Karpas-422 (cell line): ENCODE data around the gene LGALS3BP. TPM values are rescaled to one million over a fixed set of nuclear protein-coding genes. Genes with fewer than 3 reads are reported as not detected.

ENCODE experiments used
- DNase-seq: peaks from one replicate; pipeline ENCODE4 v3.0.0-alpha.2; 2015
- H2AFZ ChIP-seq: fragments of 200-600 bp; sonication (generic); 2 replicates; pipeline ENCODE4 v1.6.1; 2014; ENCODE audit warnings: antibody characterized with exemption, low read length, mixed read lengths
- H3K27ac ChIP-seq: fragments of 200-600 bp; sonication (generic); 2 replicates; pipeline ENCODE4 v1.5.1; 2014; ENCODE audit warnings: mild to moderate bottlenecking, low read length, moderate library complexity
- H3K27me3 ChIP-seq: fragments of 200-600 bp; sonication (generic); 2 replicates; pipeline ENCODE4 v1.6.1; 2014; ENCODE audit warnings: low read length, mixed read lengths
- H3K36me3 ChIP-seq: fragments of 200-600 bp; sonication (generic); 2 replicates; pipeline ENCODE4 v1.6.1; 2014; ENCODE audit warnings: low read length, mixed read lengths; ENCODE audit not compliant: insufficient read depth
- H3K4me1 ChIP-seq: fragments of 200-600 bp; sonication (generic); 2 replicates; pipeline ENCODE4 v1.6.1; 2014; ENCODE audit warnings: mild to moderate bottlenecking, low read length, mixed read lengths
- H3K4me2 ChIP-seq: fragments of 200-600 bp; sonication (generic); 2 replicates; pipeline ENCODE4 v1.6.1; 2014; ENCODE audit warnings: low read length, low read depth, mild to moderate bottlenecking; ENCODE audit not compliant: poor library complexity, severe bottlenecking
- H3K4me3 ChIP-seq: fragments of 200-600 bp; sonication (generic); 2 replicates; pipeline ENCODE4 v1.5.1; 2014; ENCODE audit warnings: mild to moderate bottlenecking, antibody characterized with exemption, low read length, mixed read lengths
- H3K79me2 ChIP-seq: fragments of 200-600 bp; sonication (generic); 2 replicates; pipeline ENCODE4 v1.6.1; 2014; ENCODE audit warnings: mild to moderate bottlenecking, low read length, mixed read lengths
- H3K9ac ChIP-seq: fragments of 200-600 bp; sonication (generic); 2 replicates; pipeline ENCODE4 v1.6.0; 2014; ENCODE audit warnings: low read length
- H3K9me2 ChIP-seq: fragments of 200-600 bp; sonication (generic), shearing (Covaris generic); replicated peaks from 2 replicates; pipeline ENCODE4 v1.6.0; 2014; ENCODE audit warnings: mild to moderate bottlenecking, low read length, moderate library complexity; ENCODE audit not compliant: insufficient read depth
- H3K9me3 ChIP-seq: fragments of 300-700, 200-600 bp; sonication (generic); 2 replicates; pipeline ENCODE4 v1.6.1; 2014; ENCODE audit warnings: low read length, mixed read lengths
- H4K20me1 ChIP-seq: fragments of 200-600 bp; sonication (generic); 2 replicates; pipeline ENCODE4 v1.6.1; 2014; ENCODE audit warnings: mild to moderate bottlenecking, antibody characterized with exemption, low read length, low read depth; ENCODE audit not compliant: insufficient read depth
- total RNA-seq: library from RNA; depleted of rRNA; stranded (reverse); fragments of >200 nt; shearing (Covaris generic); gene quantifications from 2 replicates; pipeline ENCODE4 v1.2.3, GENCODE V29; 2014; ENCODE audit warnings: low replicate concordance

LGALS3BP gene
- total RNA-seq, 1 experiment from 2014 or later, result 23.7 TPM

DNA sequence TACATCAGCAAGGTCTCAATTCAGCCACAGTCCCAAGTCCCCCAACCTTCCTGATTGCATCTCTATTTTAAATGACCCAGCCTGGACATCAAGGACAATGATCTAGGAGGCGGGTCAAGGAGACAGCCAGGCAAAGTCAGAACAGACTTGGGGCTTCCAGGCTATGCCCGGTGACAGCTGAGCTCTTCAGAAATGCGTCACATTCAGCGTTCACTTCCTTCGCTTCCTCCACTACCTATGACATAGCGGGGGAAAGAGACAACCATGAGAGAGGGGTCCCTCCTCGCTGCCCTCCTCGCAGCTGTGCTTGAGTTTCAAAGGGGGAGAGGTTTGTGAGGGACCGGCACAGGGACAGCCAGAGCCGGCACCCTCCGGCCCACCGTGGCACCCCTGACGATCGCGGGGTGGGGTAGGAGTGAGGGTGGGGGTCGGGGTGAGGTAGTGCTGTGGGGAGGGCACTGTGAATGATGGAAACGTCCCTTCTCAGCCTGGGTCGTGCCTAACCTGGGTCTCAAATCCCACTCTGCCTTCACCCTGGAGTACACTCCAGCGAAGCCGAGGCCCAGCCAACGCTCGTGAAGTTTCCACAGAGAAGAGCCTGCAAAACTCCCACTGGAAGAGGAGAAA, 12.3 kb upstream of the LGALS3BP start:
- Histone ChIP-seq H3K4me3 (no peak overlapping the region), H2AFZ (no peak overlapping the region), H3K9ac (no peak overlapping the region), H3K9me3 (no peaks in the 10 kb centered on the region), H3K79me2 (peaks cover 6% of the 10 kb centered on the region), H4K20me1 (peaks cover 21% of the 10 kb centered on the region), H3K36me3 (peaks cover 23% of the 10 kb centered on the region), H3K4me1 (no peaks in the 10 kb centered on the region), H3K9me2 (no peaks in the 10 kb centered on the region), H3K4me2 (no peak overlapping the region), H3K27ac (no peak overlapping the region), H3K27me3 (no peaks in the 10 kb centered on the region)
- DNase-seq, result no peak

DNA sequence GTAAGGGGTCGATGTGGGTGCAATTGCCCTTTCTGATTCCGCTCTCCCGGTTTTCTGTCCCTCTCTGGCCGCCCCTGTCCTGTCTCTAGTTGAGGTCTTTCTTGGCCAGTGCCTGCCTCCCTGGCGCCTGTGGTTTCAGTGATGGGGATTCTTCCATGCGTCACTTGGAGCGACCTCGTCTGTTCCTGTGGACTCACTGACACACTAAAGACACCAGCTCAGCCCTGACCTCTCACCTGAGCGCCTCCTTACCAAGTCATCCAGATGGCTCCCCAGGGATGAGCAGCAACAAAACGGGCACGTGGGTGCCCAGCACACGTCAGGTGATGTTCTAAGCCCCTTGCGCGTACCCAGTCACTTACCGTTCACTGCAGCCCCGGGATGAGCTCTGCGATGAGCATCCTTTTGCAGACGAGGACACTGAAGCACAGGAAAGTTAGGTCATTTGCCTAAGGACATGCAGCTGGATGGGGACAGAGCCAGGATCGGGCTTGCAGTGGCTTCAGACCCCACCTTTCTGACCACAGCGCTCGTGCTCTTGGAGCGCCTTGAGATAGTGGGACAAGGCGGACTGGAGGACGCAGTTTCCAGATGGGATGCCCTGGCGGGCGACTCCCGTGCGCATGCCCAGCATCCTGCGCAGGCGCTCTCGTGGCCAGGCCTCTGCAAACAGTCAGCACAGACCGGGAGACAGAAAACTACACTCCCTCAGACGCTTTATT, 11.5 kb upstream of the LGALS3BP start:
- Histone ChIP-seq H4K20me1 (peaks cover 14% of the 10 kb centered on the region), H3K36me3 (peaks cover 23% of the 10 kb centered on the region), H3K4me1 (peaks cover 3% of the 10 kb centered on the region; the same call in 1 of the 2 replicates), H3K27me3 (no peaks in the 10 kb centered on the region), H3K4me2 (no peak overlapping the region), H3K79me2 (peaks cover 6% of the 10 kb centered on the region), H3K4me3 (no peak overlapping the region), H3K9me2 (no peaks in the 10 kb centered on the region), H3K9me3 (no peaks in the 10 kb centered on the region), H2AFZ (no peak overlapping the region), H3K9ac (no peak overlapping the region), H3K27ac (no peak overlapping the region)
- no peak for DNase-seq

DNA sequence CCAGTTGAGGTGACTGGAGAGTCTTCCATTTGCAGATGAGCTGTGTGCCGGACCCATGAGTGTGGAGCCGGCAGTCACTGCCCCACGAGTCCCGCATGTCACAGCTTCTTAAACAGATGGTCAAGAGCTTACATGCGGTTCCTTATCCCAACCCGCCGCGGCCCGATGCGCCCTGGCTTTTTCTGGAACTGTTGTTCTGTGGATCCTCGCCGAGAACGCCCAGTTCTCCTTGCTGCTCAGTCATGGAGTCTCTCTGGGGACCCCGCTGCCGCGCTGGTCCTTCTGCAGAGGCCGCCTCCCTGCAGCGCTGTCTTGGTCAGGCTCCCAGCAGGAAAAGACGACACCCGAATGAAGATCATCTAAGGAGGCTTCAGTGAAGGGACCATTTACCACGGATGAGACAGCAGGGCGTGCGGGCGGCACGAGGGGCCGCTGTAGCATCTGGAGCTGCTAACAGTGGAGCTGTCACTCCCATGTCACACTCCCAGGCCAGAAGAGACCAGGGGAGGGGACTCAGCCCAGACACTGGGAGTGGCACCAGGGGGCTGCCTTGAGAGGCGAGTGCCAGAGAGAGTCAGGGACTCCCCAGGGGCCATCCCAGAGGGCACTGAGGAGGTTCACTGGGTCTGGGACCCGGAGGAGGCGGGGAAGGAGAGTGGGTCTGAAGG, 10.8 kb upstream of the LGALS3BP start:
- H3K27me3 ChIP-seq, result no peaks in the 10 kb centered on the region
- peaks cover 12% of the 10 kb centered on the region for H4K20me1 ChIP-seq
- peaks cover 6% of the 10 kb centered on the region for H3K79me2 ChIP-seq
- H3K9me2 ChIP-seq, result no peaks in the 10 kb centered on the region
- no peak overlapping the region for H2AFZ ChIP-seq
- DNase-seq, result no peak
- no peak overlapping the region for H3K4me2 ChIP-seq
- no peaks in the 10 kb centered on the region for H3K9me3 ChIP-seq
- no peak overlapping the region for H3K27ac ChIP-seq
- peaks cover 9% of the 10 kb centered on the region; the same call in 1 of the 2 replicates for H3K4me1 ChIP-seq
- no peak overlapping the region for H3K4me3 ChIP-seq
- H3K9ac ChIP-seq, result no peak overlapping the region
- H3K36me3 ChIP-seq, result peaks cover 23% of the 10 kb centered on the region

DNA sequence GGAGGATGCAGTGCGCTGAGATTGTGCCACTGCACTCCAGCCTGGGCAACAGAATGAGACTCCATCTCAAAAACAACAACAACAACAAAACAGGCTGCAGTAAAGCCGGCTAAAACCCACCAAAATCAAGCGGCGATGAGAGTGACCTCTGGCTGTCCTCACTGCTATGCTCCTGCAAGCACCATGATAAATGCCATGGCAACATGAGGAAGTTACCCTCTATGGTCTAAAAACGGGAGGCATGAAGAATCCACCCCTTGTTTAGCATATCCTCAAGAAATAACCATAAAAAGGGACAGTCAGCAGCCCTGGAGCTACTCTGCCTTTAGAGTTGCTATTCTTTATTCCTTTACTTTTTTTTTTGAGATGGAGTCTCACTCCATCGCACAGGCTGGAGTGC, 8.4 kb upstream of the LGALS3BP start:
- Histone ChIP-seq H3K4me3 (no peak overlapping the region), H3K4me2 (no peak overlapping the region), H3K4me1 (peaks cover 9% of the 10 kb centered on the region; the same call in 1 of the 2 replicates), H3K9me3 (no peaks in the 10 kb centered on the region), H3K9ac (no peak overlapping the region), H3K9me2 (no peaks in the 10 kb centered on the region), H3K27ac (no peak overlapping the region), H3K79me2 (peaks cover 6% of the 10 kb centered on the region), H2AFZ (no peak overlapping the region), H4K20me1 (peaks cover 8% of the 10 kb centered on the region), H3K27me3 (no peaks in the 10 kb centered on the region), H3K36me3 (peaks cover 23% of the 10 kb centered on the region)
- DNase-seq, result no peak

DNA sequence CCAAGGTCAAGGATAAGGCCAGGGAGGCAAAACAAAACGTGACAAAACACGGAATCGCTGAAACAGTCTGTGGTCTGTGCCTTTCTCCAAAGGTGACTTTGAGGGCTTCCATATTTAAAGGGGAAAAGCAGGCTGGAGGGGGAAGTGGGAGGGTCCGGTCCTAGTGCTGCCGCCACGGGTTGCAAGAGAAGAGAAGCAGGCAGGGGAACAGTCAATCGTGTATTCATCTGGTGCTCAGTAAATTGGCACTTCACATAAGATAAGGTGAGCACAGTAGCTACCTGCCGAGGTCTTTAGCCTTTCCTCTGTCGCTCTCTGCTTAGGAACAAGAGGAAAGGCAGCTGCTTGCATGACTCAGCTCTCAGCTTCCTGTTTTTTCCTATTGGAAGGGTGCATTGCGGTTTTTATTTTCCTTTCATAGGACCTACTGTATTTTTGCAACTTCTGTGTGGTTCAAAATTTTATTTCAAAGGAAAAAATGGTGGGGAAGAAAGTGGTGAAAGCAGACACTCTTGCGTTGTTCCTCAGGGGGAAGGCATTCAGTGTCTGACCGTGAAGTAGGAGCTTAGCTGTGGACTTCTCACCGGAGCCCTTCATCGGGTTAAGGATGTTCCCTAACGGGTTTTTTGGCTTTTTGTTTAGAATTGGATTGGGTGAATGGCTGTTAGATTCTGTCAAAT, 7.1 kb upstream of the LGALS3BP start:
- no peak for DNase-seq
- Histone ChIP-seq H2AFZ (no peak overlapping the region), H3K9me2 (no peaks in the 10 kb centered on the region), H3K27ac (no peak overlapping the region), H3K36me3 (peaks cover 12% of the 10 kb centered on the region; the same call in 1 of the 2 replicates), H3K9me3 (no peaks in the 10 kb centered on the region), H3K4me3 (no peak overlapping the region), H3K27me3 (no peaks in the 10 kb centered on the region), H3K4me1 (peaks cover 9% of the 10 kb centered on the region; the same call in 1 of the 2 replicates), H3K9ac (no peak overlapping the region), H4K20me1 (no peaks in the 10 kb centered on the region), H3K4me2 (no peak overlapping the region), H3K79me2 (no peaks in the 10 kb centered on the region)

DNA sequence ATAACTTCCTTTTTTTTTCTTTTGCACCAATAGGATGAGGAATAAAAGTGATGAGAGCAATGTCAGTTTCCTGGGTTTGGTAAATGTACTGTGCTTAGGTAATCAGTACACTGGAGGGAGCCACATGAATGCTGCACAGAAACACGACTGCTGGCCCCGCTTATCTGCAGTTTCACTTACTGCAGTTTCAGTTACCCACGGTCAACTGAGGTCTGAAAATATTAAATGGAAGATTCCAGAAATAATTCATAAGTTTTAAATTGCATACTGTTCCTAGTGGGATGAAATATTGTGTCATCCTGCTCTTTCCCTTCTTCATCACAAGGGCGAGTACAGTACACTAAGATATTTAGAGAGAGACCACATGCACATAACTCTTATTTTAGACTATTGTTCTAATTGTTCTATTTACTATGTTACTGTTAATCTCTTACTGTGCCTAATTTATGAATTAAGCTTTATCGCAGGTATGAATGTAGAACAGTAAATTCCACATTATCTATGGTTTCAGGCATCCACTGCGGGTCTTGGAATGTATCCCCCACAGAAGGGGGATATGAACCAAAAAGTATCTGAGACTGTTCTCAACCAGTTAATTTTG, 6.4 kb upstream of the LGALS3BP start:
- Histone ChIP-seq H3K9ac (no peak overlapping the region), H3K27ac (no peak overlapping the region), H3K9me2 (no peaks in the 10 kb centered on the region), H3K4me2 (peak overlapping the region; percentile 19), H2AFZ (no peak overlapping the region), H3K9me3 (no peaks in the 10 kb centered on the region), H4K20me1 (no peaks in the 10 kb centered on the region), H3K27me3 (no peaks in the 10 kb centered on the region), H3K79me2 (no peaks in the 10 kb centered on the region), H3K36me3 (0 out of 2 replicates have a peak, but pooled peaks cover 6% of the 10 kb centered on the region), H3K4me3 (no peak overlapping the region), H3K4me1 (peaks cover 9% of the 10 kb centered on the region; the same call in 1 of the 2 replicates)
- peak; percentile 69 for DNase-seq

DNA sequence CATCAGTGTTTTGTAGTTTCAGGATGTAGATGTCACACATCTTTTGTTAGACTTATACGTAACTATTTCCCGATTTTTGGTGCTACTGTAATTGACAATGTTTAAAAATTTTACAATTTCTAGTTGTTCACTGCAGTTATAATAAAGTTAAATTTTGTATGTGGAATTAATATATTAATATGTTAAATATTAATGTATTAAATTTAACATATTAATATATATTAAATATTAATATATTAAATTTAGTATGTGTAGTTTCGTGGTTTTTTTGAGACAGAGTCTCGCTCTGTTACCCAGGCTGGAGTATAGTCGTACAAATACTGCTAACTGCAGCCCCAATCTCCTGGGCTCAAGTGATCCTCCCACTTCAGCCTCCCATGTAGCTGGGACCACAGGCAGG, 5.7 kb upstream of the LGALS3BP start:
- Histone ChIP-seq H3K36me3 (0 out of 2 replicates have a peak, but pooled peaks cover under 1% of the 10 kb centered on the region), H3K9me3 (no peaks in the 10 kb centered on the region), H3K4me2 (no peak overlapping the region), H3K4me3 (no peak overlapping the region), H3K4me1 (peaks cover 9% of the 10 kb centered on the region; the same call in 1 of the 2 replicates), H3K27me3 (no peaks in the 10 kb centered on the region), H2AFZ (no peak overlapping the region), H4K20me1 (no peaks in the 10 kb centered on the region), H3K79me2 (no peaks in the 10 kb centered on the region), H3K9me2 (no peaks in the 10 kb centered on the region), H3K27ac (no peak overlapping the region), H3K9ac (no peak overlapping the region)
- DNase-seq, result no peak
